ENCODE data around the gene DIP2A.

GRCh38 chr21:46554431-46555224 lies 95.9 kb downstream of the DIP2A start:
- TF ChIP-seq CTCF (IDR thresholded peaks at IDR 0.05; ENCODE audit: low read depth, low read length) (no peak), EZH2phosphoT487 (IDR thresholded peaks at IDR 0.05; ENCODE audit: low read depth) (no peak)

Measured in OCI-LY3 (cell line).